Measurements from ENCODE around the gene PPL.
"Not testable (repeated sequence)": the region's sequence is repeated elsewhere in the genome, so short reads cannot be mapped to it uniquely, and the experiment has no call there.

PPL gene

DNA sequence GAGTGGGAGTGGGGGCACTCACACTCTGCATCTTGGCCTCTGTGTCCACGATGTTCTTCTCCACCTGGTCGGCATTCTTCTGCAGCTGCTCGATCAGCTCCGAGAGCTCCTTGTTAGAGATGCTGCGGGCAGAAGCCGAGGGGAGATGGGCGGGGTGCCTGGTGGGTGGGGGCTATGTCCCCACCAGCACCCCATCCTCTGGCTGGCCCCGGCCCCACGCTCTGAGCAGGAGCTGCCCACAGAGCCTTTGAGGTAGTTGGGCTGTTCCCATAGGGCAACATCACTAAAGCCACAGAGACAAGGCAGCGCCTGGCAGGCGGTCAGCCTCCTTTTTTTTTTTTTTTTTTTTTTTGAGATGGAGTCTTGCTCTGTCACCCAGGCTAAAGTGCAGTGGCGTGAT is 26.1 kb downstream of the PPL start:
- ATAC-seq (no peak), DNase-seq (ENCODE audit: low spot score in 2 of 2) (no peak)
- no peaks in the 10 kb centered on the region for H3K4me1 Mint-ChIP-seq
- no peak overlapping the region for H3K4me3 Mint-ChIP-seq
- H3K36me3 Mint-ChIP-seq: no peaks in the 10 kb centered on the region
- H3K9me3 Mint-ChIP-seq: no peaks in the 10 kb centered on the region
- no peak overlapping the region for H3K27ac Mint-ChIP-seq

DNA sequence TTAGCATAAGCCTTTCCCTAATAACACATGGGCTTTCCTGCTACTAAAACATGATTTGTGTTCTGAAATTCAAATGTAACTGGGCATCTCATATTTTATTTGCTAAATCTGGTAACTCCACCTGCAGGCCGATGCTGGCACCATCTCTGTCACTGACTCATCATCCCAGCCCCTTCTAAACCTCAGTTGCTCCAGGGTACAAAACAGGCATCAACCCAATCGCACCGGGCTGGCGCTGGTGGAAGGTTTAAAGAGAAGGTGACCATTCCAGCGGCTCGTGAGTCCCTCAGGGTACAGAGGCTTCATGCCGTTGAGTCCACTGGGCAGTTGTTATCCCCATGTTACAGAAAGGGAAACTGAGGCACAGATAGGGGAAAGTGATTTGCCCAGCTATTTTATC is 27.1 kb downstream of the PPL start:
- Mint-ChIP-seq H3K4me1 (no peaks in the 10 kb centered on the region), H3K9me3 (no peaks in the 10 kb centered on the region), H3K36me3 (no peaks in the 10 kb centered on the region), H3K4me3 (no peak overlapping the region), H3K27ac (no peak overlapping the region)
- ATAC-seq (no peak), DNase-seq (ENCODE audit: low spot score in 2 of 2) (no peak)

DNA sequence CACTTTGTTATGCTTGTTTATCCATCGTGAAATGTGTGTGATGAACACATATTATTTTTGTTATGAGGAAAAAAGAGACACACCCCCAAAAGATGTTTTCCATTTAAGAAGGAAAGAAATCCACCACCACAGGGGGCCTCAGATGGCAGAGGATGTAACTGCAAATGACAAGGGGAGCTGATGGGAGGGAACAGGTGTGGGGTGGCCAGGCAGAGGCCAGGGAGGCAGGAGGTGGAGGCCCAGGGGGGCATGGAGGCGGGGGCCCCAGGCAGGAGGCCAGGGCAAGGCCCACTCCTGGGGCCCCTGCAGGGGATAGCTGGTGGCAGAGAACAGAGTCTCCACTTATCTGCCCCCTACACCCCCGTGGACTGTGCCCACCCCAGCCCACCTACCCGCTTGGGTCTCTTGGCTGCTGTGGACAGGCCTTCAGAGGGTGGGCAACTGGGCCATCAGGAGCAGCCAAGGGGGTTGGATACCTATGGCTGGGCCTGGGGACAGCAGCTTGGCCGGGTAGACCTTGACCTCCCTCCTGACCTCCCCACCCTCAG is 28.0 kb downstream of the PPL start:
- ATAC-seq: peak; percentile 19
- H3K9me3 Mint-ChIP-seq: no peaks in the 10 kb centered on the region
- H3K36me3 Mint-ChIP-seq: no peaks in the 10 kb centered on the region
- H3K4me3 Mint-ChIP-seq: no peak overlapping the region
- H3K27ac Mint-ChIP-seq: no peak overlapping the region
- DNase-seq (ENCODE audit: low spot score in 2 of 2): no peak
- no peaks in the 10 kb centered on the region for H3K4me1 Mint-ChIP-seq

DNA sequence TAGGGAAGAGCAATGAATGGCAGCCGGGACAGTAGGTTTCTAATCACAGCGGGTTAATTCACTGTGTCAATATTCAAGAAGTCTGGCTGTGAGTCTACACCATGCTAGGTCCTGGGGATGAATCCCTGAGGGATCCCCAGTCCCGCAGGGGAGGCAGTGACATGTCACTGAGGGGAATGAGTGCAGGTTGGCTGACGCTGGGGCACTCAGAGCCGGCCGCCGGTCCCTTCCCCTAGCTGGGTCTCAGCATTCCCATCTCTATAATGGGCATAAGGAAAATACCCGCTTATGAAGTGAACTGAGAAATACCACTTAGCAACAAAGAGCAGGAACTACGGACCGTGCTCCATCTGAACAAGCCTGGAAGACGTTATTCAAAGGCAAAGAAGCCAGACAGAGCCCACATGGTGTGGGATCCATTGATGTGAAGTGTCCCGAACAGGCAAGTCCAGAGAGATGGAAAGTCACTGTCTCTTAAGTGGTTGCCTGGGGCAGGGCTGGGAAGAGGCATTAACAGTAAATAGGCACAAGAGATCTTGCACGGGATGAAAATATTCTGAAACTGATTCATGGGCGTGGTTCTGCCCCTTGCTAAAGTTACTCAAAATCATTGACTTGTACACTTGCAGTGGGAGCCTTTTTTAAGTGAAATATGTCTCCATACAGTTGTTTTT is 31.9 kb downstream of the PPL start:
- H3K36me3 Mint-ChIP-seq: no peaks in the 10 kb centered on the region
- ATAC-seq (no peak), DNase-seq (ENCODE audit: low spot score in 2 of 2) (no peak)
- H3K4me1 Mint-ChIP-seq: no peaks in the 10 kb centered on the region
- no peak overlapping the region for H3K4me3 Mint-ChIP-seq
- no peak overlapping the region for H3K27ac Mint-ChIP-seq
- H3K9me3 Mint-ChIP-seq: no peaks in the 10 kb centered on the region

DNA sequence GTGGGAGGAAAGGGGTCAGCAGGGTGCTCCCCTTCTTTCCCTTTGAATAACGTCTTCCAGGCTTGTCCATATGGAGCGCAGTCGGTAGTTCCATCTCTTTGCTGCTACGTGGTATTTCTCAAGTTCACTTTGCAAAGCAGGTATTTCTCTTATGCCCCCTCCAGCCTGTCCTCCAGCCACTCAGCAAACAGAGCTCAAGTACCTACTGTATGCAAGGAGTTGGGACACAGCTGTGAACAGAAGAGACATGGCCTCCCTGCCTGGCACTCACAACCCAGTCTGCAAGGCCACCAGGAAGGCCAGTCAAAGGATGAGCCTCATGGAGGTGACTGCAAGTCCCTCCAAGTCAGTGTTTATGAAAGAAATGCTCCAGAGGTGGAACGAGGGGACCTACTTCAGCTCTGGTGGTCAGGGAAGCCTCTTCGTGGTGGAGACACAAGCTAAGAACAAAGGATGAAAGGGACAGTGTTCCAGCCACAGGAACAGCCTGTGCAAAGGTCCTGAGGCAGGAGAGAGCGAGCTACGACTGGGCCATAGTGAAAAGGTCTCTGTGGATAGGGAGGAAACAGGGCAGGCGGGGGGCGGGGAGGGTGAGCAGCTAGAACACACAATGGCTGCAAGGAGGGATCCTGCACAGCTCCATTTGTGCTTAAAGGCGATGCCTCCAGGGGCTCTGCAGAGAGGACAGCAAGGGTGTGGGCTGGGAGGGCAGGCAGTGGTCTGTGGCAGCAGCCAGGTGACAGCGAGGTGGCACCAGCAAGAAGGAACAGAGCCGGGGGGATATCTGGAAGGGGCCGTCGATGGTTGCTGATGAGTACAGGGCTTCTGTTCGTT is 32.6 kb downstream of the PPL start:
- Mint-ChIP-seq H3K9me3 (no peaks in the 10 kb centered on the region), H3K4me1 (no peaks in the 10 kb centered on the region), H3K36me3 (no peaks in the 10 kb centered on the region), H3K27ac (no peak overlapping the region), H3K4me3 (no peak overlapping the region)
- DNase-seq (ENCODE audit: low spot score in 2 of 2) (no peak), ATAC-seq (no peak)

DNA sequence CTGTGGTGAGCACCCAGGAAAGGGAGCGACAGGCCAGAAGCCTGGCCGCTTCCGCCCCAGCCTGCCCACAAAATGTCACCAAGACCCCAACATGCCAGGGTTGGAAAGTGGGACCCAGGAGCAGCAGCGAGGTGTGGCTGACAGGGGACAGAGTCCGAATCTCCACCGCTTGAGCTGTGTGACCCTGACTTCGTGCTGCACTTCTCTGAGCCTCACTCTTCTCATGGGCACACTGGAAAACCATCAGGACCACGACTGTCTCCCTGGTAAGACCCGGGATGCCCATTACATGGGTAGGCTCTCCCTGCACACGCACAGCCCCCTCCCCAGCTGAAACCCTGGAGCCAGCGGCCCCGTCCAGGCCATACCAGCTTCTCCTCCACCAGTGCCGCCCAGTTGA is 34.9 kb downstream of the PPL start:
- no peak for DNase-seq (ENCODE audit: low spot score in 2 of 2)
- Mint-ChIP-seq H3K27ac (no peak overlapping the region), H3K4me1 (no peaks in the 10 kb centered on the region), H3K36me3 (no peaks in the 10 kb centered on the region), H3K9me3 (no peaks in the 10 kb centered on the region), H3K4me3 (no peak overlapping the region)
- ATAC-seq: no peak

DNA sequence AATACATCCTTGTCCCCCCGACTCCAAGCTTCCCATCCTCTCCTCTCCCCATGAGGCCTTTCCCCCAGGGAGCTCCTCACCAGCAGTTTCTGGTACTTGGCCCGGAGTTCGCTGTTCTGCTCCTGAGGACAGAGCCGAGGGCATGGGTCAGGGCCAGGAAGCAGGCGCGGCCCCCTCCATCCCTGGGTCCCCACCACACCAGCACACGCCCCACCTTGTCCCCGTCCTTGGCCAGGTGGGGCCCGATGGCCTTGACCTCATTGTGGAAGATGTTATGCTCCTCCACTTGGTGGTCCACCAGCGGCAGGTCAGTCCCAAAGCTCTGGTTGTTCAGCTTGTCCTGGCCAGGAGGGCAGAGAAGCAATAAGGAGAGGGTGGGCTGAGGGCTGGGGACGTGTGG is 36.2 kb downstream of the PPL start:
- ATAC-seq (no peak), DNase-seq (ENCODE audit: low spot score in 2 of 2) (no peak)
- H3K4me3 Mint-ChIP-seq: no peak overlapping the region
- H3K9me3 Mint-ChIP-seq: no peaks in the 10 kb centered on the region
- no peaks in the 10 kb centered on the region for H3K4me1 Mint-ChIP-seq
- H3K36me3 Mint-ChIP-seq: no peaks in the 10 kb centered on the region
- H3K27ac Mint-ChIP-seq: no peak overlapping the region

DNA sequence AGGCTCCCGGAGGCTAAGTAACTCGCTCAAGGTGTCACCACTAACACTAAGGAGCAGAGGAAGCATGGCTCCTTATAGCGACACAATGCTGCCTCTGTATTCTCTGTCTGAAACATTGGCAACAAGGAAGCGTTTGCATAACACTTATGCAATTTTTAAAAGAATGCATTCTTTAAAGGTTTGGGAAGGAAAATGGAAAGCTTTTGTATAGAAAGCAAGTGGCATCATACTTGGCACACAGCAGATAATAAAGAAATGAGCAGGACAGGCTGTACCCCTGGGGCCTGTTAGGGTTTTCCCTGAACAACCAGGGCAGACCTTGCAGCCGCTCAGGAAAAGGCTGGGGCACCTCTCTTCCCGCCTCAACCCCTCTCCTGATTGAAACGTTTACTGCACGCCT is 36.9 kb downstream of the PPL start:
- Mint-ChIP-seq H3K27ac (no peak overlapping the region), H3K4me1 (no peaks in the 10 kb centered on the region), H3K4me3 (no peak overlapping the region), H3K36me3 (no peaks in the 10 kb centered on the region), H3K9me3 (no peaks in the 10 kb centered on the region)
- ATAC-seq: no peak
- no peak for DNase-seq (ENCODE audit: low spot score in 2 of 2)

DNA sequence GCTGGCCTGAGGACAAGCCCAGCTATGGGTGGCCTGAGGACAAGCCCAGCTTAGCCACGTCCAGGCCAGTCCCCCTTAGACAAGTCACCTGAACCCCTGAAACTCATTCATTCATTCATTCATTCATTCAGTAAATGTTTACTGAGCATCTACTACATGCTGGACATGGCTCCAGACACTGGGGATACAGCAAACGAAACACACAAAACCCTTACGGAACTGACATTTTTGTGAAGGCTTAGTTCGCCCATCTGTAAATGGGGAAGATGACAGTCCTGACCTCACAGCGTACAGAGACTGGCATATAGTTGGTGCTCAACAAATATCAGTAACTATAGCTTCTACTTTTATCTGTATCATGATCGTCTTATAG is 37.5 kb downstream of the PPL start:
- H3K4me3 Mint-ChIP-seq: no peak overlapping the region
- no peaks in the 10 kb centered on the region for H3K36me3 Mint-ChIP-seq
- DNase-seq (ENCODE audit: low spot score in 2 of 2) (no peak), ATAC-seq (no peak)
- H3K27ac Mint-ChIP-seq: no peak overlapping the region
- no peaks in the 10 kb centered on the region for H3K4me1 Mint-ChIP-seq
- no peaks in the 10 kb centered on the region for H3K9me3 Mint-ChIP-seq

DNA sequence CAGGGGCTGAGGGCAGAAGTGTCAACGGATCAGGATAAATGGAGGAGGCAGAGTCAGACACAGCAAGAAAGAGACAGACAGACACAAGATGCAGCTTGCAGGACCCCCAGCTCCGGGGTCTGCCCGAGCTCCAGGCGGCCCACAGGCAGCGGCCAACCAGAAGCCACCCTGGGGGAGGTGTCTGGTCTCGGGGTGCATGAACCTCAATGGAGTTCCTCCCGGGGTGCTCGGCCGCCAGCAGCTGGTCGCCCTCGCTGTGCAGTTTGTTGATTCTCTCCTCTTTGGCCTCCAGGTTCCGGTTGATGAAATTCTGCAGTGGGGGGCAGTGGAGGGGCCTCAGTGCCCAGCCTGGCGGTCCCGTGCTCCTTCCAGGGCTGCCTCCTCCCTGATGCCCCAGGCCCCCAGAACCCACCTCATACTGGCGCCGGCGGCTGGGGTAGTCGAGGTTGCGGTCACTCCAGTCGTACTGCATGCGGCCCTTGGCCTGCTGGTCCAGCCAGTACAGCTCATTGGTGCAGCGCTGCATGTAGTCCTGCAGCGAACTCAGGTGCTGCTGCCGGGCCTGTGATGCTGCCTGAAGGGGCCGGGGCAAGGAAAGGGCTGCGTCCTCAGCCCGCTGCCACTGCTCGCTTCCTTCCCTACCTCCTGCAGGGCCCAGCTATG is 38.0 kb downstream of the PPL start:
- ATAC-seq: no peak
- no peak overlapping the region for H3K4me3 Mint-ChIP-seq
- H3K4me1 Mint-ChIP-seq: no peaks in the 10 kb centered on the region
- DNase-seq (ENCODE audit: low spot score in 2 of 2): no peak
- no peak overlapping the region for H3K27ac Mint-ChIP-seq
- H3K9me3 Mint-ChIP-seq: no peaks in the 10 kb centered on the region
- H3K36me3 Mint-ChIP-seq: no peaks in the 10 kb centered on the region

DNA sequence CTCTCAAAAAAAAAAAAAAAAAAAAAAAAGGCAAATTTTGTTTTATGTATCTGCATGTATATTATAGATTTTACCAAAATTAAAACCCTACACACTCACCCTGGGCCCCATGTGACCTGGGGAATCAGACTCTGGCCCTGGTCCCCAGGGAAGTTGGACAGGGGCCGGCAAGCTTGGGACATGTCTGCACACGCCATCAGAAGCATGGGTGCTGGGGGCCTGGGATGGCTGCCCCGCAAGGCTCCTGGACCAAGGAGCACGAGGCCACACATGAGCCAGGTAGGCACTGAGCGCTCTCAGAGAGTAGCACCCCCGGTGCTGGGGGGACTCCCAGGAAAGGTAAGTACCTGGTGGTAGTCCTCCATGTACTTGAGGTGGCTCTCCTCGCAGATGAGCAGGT is 39.6 kb downstream of the PPL start:
- no peak for ATAC-seq
- Mint-ChIP-seq H3K4me3 (no peak overlapping the region), H3K36me3 (no peaks in the 10 kb centered on the region)

DNA sequence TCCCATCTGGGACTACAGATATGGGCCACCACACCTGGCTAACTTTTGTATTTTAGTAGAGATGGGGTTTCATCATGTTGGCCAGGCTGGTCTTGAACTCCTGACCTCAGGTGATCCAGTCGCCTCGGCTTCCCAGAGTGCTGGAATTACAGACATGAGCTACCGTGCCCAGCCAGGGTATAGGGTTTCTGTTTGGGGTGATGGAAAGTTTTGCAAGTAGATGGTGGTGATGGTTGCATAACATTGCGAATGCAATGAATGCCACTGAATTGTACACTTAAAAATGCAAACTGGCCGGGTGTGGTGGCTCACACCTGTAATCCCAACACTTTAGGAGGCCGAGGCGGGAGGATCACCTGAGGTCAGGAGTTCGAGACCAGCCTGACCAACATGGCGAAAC is 40.2 kb downstream of the PPL start:
- DNase-seq (ENCODE audit: low spot score in 2 of 2); H3K36me3 Mint-ChIP-seq; H3K27ac Mint-ChIP-seq; H3K4me1 Mint-ChIP-seq; ATAC-seq; H3K4me3 Mint-ChIP-seq; H3K9me3 Mint-ChIP-seq: not testable (repeated sequence)

More for the DNA sequence above, 39.6 kb downstream of the PPL start:
- Mint-ChIP-seq H3K9me3 (no peaks in the 10 kb centered on the region), H3K27ac (no peak overlapping the region), H3K4me1 (no peaks in the 10 kb centered on the region)
- no peak for DNase-seq (ENCODE audit: low spot score in 2 of 2)

DNA sequence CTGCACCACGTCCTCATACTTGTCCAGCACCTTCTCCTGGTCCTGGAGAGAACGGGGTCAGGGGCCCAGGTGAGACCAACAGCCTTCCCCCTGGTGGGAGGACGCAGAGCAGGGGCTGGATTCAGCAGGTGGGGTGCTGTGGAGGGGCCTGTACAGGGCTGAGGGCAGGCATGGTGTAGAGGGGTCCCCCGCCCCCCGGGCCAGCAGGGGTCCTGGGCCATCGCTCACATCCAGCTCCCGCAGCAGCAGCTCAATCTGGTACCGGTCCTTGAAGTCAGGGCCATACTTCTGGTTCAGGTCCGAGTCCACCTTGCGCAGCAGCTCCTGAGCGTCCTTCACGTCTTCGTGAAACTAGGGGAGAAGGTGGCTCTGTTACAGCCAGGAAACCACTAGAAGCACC is 41.6 kb downstream of the PPL start:
- Mint-ChIP-seq H3K27ac (no peak overlapping the region), H3K4me1 (no peaks in the 10 kb centered on the region), H3K9me3 (no peaks in the 10 kb centered on the region), H3K4me3 (no peak overlapping the region), H3K36me3 (no peaks in the 10 kb centered on the region)
- DNase-seq (ENCODE audit: low spot score in 2 of 2): no peak
- no peak for ATAC-seq

DNA sequence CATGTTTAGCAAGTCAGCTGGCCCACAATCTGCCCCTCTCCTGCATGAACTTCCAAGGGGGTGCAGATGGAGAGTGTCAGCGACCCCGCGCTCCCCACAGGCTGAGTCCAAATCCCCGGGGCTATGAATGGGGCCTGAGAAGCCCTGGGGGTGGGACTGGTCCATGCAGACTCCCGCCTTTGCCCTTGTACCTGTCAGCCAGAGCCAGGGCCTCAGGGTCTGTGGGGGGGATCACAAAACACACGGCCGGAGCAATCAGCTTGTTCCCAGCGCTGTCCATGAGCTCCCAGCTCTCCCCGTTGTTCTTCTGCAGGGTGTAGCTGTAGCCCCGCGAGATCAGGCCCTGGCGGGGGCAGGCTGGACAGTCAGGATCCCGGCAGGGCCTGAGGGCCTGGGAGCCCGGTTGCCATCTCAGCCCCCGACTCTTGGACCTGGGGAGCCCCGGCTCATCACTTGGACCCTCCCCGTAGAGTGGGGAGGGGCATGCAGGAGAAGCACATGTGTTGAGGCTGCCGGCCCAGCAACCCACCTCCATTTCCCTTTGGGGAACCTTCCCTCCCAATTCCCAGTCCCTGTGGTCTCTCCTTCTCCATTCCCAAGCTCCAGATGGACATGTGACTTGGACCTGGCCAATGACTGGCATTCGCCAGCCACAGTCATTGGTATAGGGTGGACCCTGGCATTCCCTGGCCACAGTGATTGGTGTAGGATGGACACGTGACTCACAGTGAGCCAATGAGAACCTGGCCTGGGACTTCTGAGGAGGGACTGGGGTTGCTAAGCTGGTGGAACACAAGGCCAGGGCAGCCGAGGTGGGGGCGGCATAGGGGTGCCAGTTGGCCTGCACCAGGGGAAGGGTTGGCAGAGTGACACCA is 42.4 kb downstream of the PPL start:
- H3K4me3 Mint-ChIP-seq: no peak overlapping the region

More for the DNA sequence above, 42.4 kb downstream of the PPL start:
- DNase-seq (ENCODE audit: low spot score in 2 of 2) (no peak), ATAC-seq (no peak)
- Mint-ChIP-seq H3K27ac (no peak overlapping the region), H3K4me1 (no peaks in the 10 kb centered on the region), H3K36me3 (no peaks in the 10 kb centered on the region), H3K9me3 (no peaks in the 10 kb centered on the region)
